ENCODE results near the gene ASB2.

DNA sequence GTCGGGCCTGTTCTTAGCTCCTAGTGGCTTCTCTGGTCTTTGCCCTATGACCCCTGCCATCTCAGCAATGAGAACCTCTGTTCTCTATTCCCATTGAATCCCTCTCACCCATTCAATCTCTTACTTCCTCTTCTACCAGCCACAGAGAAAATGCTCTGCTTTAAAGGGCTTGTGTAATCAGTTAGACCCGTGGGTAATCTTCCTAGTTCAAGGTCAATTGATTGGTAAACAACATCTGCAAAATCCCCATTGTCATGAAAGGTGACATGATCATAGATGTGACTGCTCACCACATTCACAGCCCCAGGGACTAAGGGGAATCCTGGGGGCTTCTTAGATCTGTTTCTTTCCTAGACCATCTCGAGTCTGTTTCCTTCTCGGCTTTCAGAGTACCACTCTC is 13.6 kb upstream of the ASB2 start:
- TF ChIP-seq CTCF (conservative IDR thresholded peaks at IDR 0.05; ENCODE audit: low read depth, low read length) (no peak), EZH2 (IDR thresholded peaks at IDR 0.05; ENCODE audit: borderline replicate concordance, low read depth, low read length, poor library complexity, severe bottlenecking) (no peak)

Data from A673 (cell line).